Prostate gland (tissue), 2 donors: Measurements from ENCODE around the gene ERVMER34-1. TPM values are rescaled to one million over a fixed set of nuclear protein-coding genes. Genes with fewer than 3 reads are reported as not detected.

ENCODE experiments used
- DNase-seq: peaks from one replicate; pipeline ENCODE4 v3.0.0-alpha.2; 2019; ENCODE audit warnings: low spot score
- H3K27ac ChIP-seq, 2 donors: fragments of 200-600 bp; sonication (generic); 2 replicates each; pipeline ENCODE4 v1.5.1; 2017 to 2019
- H3K27me3 ChIP-seq: fragments of 200-600 bp; sonication (generic); replicated peaks from 2 replicates; pipeline ENCODE4 v1.5.1; 2019; ENCODE audit not compliant: insufficient read depth
- H3K36me3 ChIP-seq, 2 donors: fragments of 200-600 bp; sonication (generic); 1 replicate in 1 of 2; 2 replicates in 1 of 2; pipeline versions ENCODE4 v1.5.1 to v1.8.1; 2017 to 2019
- H3K4me1 ChIP-seq: fragments of 200-600 bp; sonication (generic); replicated peaks from 2 replicates; pipeline ENCODE4 v1.5.1; 2019
- H3K4me3 ChIP-seq, 2 donors: fragments of 200-600 bp; sonication (generic); 2 replicates each; pipeline ENCODE4 v1.5.1; 2017 to 2019
- H3K9me3 ChIP-seq: fragments of 200-600 bp; sonication (generic); 2 replicates; pipeline ENCODE4 v1.5.1; 2017
- CTCF ChIP-seq, 4 experiments: fragments of 200-600 bp in 2 of 4; fragments of 450-650 bp in 2 of 4; sonication (generic) in 2 of 4; IDR thresholded peaks; 1 replicate in 3 of 4; 2 replicates in 1 of 4; pipeline ENCODE4 v1.5.1; 2016 to 2019; ENCODE audit warnings: antibody characterized with exemption in 4 of 4, mild to moderate bottlenecking in 2 of 4, moderate library complexity in 2 of 4
- POLR2A ChIP-seq: fragments of 450-650 bp; IDR thresholded peaks from one replicate; pipeline ENCODE4 v1.6.1; 2016; ENCODE audit warnings: antibody characterized with exemption, mild to moderate bottlenecking
- POLR2AphosphoS5 ChIP-seq: sonication (generic); formaldehyde crosslinking; IDR thresholded peaks from one replicate; pipeline ENCODE4 v1.6.1; 2017; ENCODE audit warnings: antibody characterized with exemption
- WGBS: methylation state at CpG from one replicate; pipeline ENCODE4 v1.1.5; 2018; 5-methylcytosine and 5-hydroxymethylcytosine counted together
- intact Hi-C: fragments of 100-400 bp; cut with DNase I; formaldehyde crosslinking; loops from one replicate; pipeline ENCODE4 v1.14.2; 2022
- total RNA-seq, 2 donors: library from RNA; depleted of rRNA; stranded (reverse); fragments of >200 nt; gene quantifications; one replicate each; pipeline ENCODE4 v1.1.0, GENCODE V29; 2016

Gene ERVMER34-1
- total RNA-seq, 2 donors from 2014 or later = 1.2 to 1.4 TPM

DNA sequence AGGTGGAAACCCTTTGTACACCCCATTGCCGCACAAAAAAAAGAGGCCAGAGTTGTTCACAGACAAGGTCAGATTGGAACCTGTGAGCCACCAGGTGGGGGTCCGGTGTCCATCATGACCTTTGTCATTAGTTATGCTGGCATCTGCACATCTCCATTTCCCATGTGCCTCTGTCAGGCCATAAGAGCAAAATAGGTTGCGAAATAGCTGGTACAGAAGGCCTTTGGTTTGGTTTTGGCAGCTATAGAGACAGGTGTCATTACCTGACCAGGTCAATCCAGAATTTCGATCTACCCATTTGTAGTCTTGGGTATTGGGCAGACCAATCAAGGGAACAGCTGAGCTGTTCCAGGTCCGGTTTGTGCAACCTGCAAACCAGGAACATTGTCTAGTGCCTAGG is 6.6 kb downstream of the ERVMER34-1 start:
- Histone ChIP-seq H3K4me1 (no peaks in the 10 kb centered on the region), H3K36me3 (no peaks in the 10 kb centered on the region), H3K4me3 (no peak overlapping the region), H3K27ac (no peak overlapping the region), H3K27me3 (no peaks in the 10 kb centered on the region), H3K9me3 (no peaks in the 10 kb centered on the region)
- TF ChIP-seq POLR2AphosphoS5 = no peak
- no peak for DNase-seq
- 98% methylated on average over 5 of the region's 5 CpGs for WGBS
- intact Hi-C loops = no loop called here

GRCh38 chr4:52743444-52744019 is 7.7 kb downstream of the ERVMER34-1 start:
- no peak for DNase-seq
- Histone ChIP-seq H3K9me3 (no peaks in the 10 kb centered on the region), H3K27me3 (no peaks in the 10 kb centered on the region), H3K36me3 (no peaks in the 10 kb centered on the region), H3K4me3 (no peak overlapping the region), H3K27ac (no peak overlapping the region), H3K4me1 (no peaks in the 10 kb centered on the region)
- intact Hi-C loops = no loop called here
- no peak for TF ChIP-seq POLR2A
- TF ChIP-seq CTCF (IDR thresholded peaks at IDR 0.05) = no peak
- TF ChIP-seq POLR2AphosphoS5 = no peak
- 79% methylated on average over 4 of the region's 4 CpGs for WGBS

- Histone ChIP-seq H3K4me1 (no peaks in the 10 kb centered on the region), H3K27ac (no peak overlapping the region), H3K27me3 (no peaks in the 10 kb centered on the region), H3K9me3 (no peaks in the 10 kb centered on the region), H3K4me3 (no peak overlapping the region), H3K36me3 (no peaks in the 10 kb centered on the region)
- intact Hi-C loops = no loop called here
- no peak for DNase-seq
- no peak for TF ChIP-seq CTCF (IDR thresholded peaks at IDR 0.05)
Measured at GRCh38 chr4:52729586-52729985, 21.6 kb downstream of the ERVMER34-1 start.

GRCh38 chr4:52728691-52729240 is 22.5 kb downstream of the ERVMER34-1 start:
- Histone ChIP-seq H3K4me1 (no peaks in the 10 kb centered on the region), H3K27ac (no peak overlapping the region), H3K27me3 (no peaks in the 10 kb centered on the region), H3K4me3 (no peak overlapping the region), H3K36me3 (no peaks in the 10 kb centered on the region), H3K9me3 (no peaks in the 10 kb centered on the region)
- intact Hi-C loops = no loop called here
- 72% methylated on average over 2 of the region's 2 CpGs for WGBS
- DNase-seq = no peak
- TF ChIP-seq POLR2A (no peak), CTCF (IDR thresholded peaks at IDR 0.05) (no peak), POLR2AphosphoS5 (no peak)

DNA sequence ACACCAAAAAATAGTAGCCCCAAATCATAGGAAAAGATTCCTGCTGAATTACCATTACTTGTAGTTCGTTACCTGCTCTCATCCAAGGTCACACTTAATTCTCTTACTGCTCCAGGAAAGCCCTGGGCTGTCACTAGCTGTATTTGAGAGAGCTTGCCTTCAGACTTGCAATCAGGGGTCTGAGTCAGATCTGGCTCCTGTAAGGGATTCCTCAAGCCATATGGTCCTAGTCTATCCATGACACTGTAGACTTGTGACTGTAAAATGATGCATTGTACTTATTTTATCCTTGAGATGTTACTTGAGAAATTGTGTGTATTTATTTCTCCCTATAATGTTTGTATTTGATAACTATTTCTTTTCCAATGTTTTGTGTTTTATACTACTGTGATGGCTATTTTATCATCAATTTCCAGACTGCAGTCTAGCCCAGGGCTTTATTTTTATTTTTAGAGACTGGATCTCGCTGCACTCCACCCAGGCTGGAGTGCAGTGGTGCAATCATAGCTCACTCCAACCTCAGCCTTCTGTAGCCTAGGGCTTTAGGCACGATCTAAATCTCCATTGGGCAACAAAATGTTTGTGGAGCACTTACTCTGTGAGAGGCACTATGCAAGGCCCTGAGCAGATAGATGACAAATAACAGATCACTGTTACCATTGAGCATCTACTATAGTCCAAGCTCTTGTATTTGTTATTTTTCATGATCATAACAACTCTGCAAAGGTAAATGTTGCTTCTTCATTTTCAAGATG is 24.2 kb downstream of the ERVMER34-1 start:
- DNase-seq = no peak
- intact Hi-C loops = no loop called here
- TF ChIP-seq POLR2A = no peak
- no peak for TF ChIP-seq POLR2AphosphoS5
- TF ChIP-seq CTCF (IDR thresholded peaks at IDR 0.05) = no peak
- Histone ChIP-seq H3K27ac (no peak overlapping the region), H3K36me3 (no peaks in the 10 kb centered on the region), H3K4me1 (no peaks in the 10 kb centered on the region), H3K27me3 (no peaks in the 10 kb centered on the region), H3K4me3 (no peak overlapping the region), H3K9me3 (no peaks in the 10 kb centered on the region)
- 83% methylated on average over 3 of the region's 3 CpGs for WGBS
